ENCODE data around the gene CXCR5.

GRCh38 chr11:118938491-118939403, 55.1 kb downstream of the CXCR5 start:
- no peak for TF ChIP-seq POLR2A (IDR thresholded peaks at IDR 0.05; ENCODE audit: low read length)
- no peak for TF ChIP-seq GATA1 (IDR thresholded peaks at IDR 0.05; ENCODE audit: low read depth, low read length)

Data from erythroblast (primary cell).